Hepatocyte (in vitro differentiated cells): ENCODE data around the gene DCP2. TPM values are rescaled to one million over a fixed set of nuclear protein-coding genes. Genes with fewer than 3 reads are reported as not detected.

Experiments
- DNase-seq: peaks from one replicate; pipeline ENCODE4 v3.0.0-alpha.2; 2016; ENCODE audit warnings: low spot score
- H2AFZ ChIP-seq: fragments of 200-600 bp; sonication (generic); 2 replicates; pipeline ENCODE4 v1.6.0; 2016; ENCODE audit warnings: antibody characterized with exemption, mild to moderate bottlenecking
- H3K27ac ChIP-seq: fragments of 200-600 bp; sonication (generic); 2 replicates; pipeline ENCODE4 v1.5.1; 2016; ENCODE audit warnings: mild to moderate bottlenecking
- H3K27me3 ChIP-seq: fragments of 200-600 bp; sonication (generic); 2 replicates; pipeline ENCODE4 v1.6.1; 2016
- H3K36me3 ChIP-seq: fragments of 200-600 bp; sonication (generic); replicated peaks from 2 replicates; pipeline ENCODE4 v1.5.1; 2016; ENCODE audit warnings: low read depth; ENCODE audit not compliant: insufficient read depth
- H3K4me1 ChIP-seq: fragments of 200-600 bp; sonication (generic); 2 replicates; pipeline ENCODE4 v1.5.1; 2016; ENCODE audit warnings: mild to moderate bottlenecking, moderate library complexity; ENCODE audit not compliant: insufficient read depth
- H3K4me2 ChIP-seq: fragments of 200-600 bp; sonication (generic); 2 replicates; pipeline ENCODE4 v1.6.0; 2016
- H3K4me3 ChIP-seq: fragments of 200-600 bp; sonication (generic); 2 replicates; pipeline ENCODE4 v1.5.1; 2016; ENCODE audit warnings: mild to moderate bottlenecking
- H3K79me2 ChIP-seq: fragments of 200-600 bp; sonication (generic); 2 replicates; pipeline ENCODE4 v1.6.0; 2017; ENCODE audit warnings: mild to moderate bottlenecking
- H3K9me2 ChIP-seq: fragments of 200-600 bp; sonication (generic); replicated peaks from 2 replicates; pipeline ENCODE4 v1.6.0; 2017; ENCODE audit warnings: mild to moderate bottlenecking; ENCODE audit not compliant: insufficient read depth
- H3K9me3 ChIP-seq: fragments of 200-600 bp; sonication (generic); 2 replicates; pipeline ENCODE4 v1.5.1; 2016; ENCODE audit warnings: low read depth, mild to moderate bottlenecking
- H4K20me1 ChIP-seq: fragments of 200-600 bp; sonication (generic); 2 replicates; pipeline ENCODE4 v1.6.0; 2016; ENCODE audit warnings: mild to moderate bottlenecking; ENCODE audit not compliant: insufficient read depth, poor library complexity, severe bottlenecking
- EZH2 ChIP-seq: fragments of 200-600 bp; sonication (generic); IDR thresholded peaks from 2 replicates; pipeline ENCODE4 v1.6.1; 2016; ENCODE audit warnings: antibody characterized with exemption, mild to moderate bottlenecking, borderline replicate concordance
- EZH2phosphoT487 ChIP-seq: fragments of 200-600 bp; sonication (generic); IDR thresholded peaks from one replicate; pipeline ENCODE4 v1.6.1; 2018; ENCODE audit warnings: antibody characterized with exemption, mild to moderate bottlenecking, low read depth, moderate library complexity; ENCODE audit not compliant: unreplicated experiment, severe bottlenecking
- WGBS: methylation state at CpG from one replicate; pipeline ENCODE4 v1.1.6; 2016; ENCODE audit warnings: low lambda C conversion rate; ENCODE audit errors: missing lambda C conversion rate; 5-methylcytosine and 5-hydroxymethylcytosine counted together
- polyA plus RNA-seq: library from polyadenylated mRNA; unstranded; fragments of >200 nt; fragmentation: Nextera tagmentation; extraction: Ambion mirVana; gene quantifications from 2 replicates; pipeline ENCODE4 v1.2.1, GENCODE V29; 2016
- total RNA-seq: library from RNA; depleted of rRNA; stranded (reverse); fragments of >200 nt; gene quantifications from 2 replicates; pipeline ENCODE4 v1.2.3, GENCODE V29; 2014
- TF ChIP-seq, protein P1 (sequence below): fragments of 200-600 bp; sonication (generic); IDR thresholded peaks from 2 replicates; pipeline ENCODE4 v1.5.1; 2016; ENCODE audit warnings: antibody characterized with exemption, mild to moderate bottlenecking; ENCODE audit not compliant: poor library complexity

DCP2 gene
- total and polyA plus RNA-seq, 2 experiments from 2014 or later: 8.8 to 41.9 TPM

DNA sequence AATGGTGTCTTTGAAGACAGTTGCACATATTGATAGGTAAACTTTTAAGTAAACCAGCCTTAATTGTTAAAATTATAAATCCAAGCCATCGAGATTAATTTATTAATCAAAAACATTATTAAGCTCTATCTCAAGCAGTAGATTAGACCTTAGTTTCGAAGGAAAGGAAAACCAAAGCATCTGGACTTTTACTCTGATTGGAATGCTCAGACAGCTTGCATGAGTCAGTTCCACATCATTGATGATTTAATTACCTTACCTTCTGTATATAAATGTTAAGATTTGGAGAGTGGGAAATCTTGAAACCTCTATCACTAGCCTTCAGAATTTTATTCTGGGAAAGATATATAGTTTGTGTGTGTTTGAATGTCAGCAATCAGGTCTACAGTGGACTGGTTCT is 23.9 kb downstream of the DCP2 start:
- 100% methylated on average over 2 of the region's 2 CpGs for WGBS
- H3K27me3 ChIP-seq: no peaks in the 10 kb centered on the region
- H3K4me1 ChIP-seq: peaks cover 2% of the 10 kb centered on the region
- no peak overlapping the region for H3K27ac ChIP-seq
- H4K20me1 ChIP-seq: no peaks in the 10 kb centered on the region
- no peaks in the 10 kb centered on the region for H3K36me3 ChIP-seq
- TF ChIP-seq EZH2phosphoT487 (no peak), EZH2 (no peak)
- TF ChIP-seq, protein P1, sequence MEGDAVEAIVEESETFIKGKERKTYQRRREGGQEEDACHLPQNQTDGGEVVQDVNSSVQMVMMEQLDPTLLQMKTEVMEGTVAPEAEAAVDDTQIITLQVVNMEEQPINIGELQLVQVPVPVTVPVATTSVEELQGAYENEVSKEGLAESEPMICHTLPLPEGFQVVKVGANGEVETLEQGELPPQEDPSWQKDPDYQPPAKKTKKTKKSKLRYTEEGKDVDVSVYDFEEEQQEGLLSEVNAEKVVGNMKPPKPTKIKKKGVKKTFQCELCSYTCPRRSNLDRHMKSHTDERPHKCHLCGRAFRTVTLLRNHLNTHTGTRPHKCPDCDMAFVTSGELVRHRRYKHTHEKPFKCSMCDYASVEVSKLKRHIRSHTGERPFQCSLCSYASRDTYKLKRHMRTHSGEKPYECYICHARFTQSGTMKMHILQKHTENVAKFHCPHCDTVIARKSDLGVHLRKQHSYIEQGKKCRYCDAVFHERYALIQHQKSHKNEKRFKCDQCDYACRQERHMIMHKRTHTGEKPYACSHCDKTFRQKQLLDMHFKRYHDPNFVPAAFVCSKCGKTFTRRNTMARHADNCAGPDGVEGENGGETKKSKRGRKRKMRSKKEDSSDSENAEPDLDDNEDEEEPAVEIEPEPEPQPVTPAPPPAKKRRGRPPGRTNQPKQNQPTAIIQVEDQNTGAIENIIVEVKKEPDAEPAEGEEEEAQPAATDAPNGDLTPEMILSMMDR: no peak
- H3K4me3 ChIP-seq: no peak overlapping the region
- H3K79me2 ChIP-seq: peaks cover 44% of the 10 kb centered on the region
- H3K9me3 ChIP-seq: no peaks in the 10 kb centered on the region
- H3K9me2 ChIP-seq: no peaks in the 10 kb centered on the region
- no peak overlapping the region for H2AFZ ChIP-seq
- DNase-seq: no peak
- H3K4me2 ChIP-seq: no peak overlapping the region

DNA sequence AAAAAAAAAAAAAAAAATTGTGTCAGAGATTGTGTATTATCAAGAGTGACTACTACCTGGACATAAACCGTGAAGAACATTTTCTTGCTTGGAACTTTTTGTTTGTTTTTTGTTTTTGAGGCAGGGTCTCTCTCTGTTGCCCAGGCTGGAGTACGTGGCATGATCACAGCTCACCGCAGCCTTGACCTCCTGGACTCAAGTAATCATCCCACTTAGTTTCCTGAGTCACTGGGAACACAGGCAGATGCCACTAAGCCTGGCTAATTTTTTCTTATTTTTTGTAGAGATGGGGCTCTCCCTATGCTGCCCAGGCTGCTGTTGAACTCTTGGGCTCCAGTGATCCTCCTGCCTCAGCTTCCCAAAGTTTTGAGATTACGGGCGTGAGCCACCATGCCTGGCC is 25.8 kb downstream of the DCP2 start:
- WGBS: 96% methylated on average over 5 of the region's 5 CpGs
- Histone ChIP-seq H3K9me2 (no peaks in the 10 kb centered on the region), H3K4me3 (no peak overlapping the region)

DNA sequence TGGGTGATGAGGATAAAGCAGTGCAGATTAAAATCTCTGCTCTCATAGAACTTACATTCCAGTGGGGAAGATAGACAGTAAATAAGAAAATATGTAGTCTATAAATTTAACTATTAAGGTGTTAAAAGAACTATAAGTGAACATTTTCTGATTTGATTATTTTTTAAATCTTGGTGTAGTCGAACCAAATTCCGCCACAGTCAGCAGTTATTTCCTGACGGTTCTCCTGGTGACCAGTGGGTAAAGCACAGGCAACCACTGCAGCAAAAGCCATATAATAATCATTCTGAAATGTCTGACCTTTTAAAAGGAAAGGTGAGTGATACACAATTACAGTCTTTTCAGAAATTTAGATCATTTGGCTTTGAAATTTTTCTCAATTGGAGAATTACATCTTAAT is 27.2 kb downstream of the DCP2 start:
- Histone ChIP-seq H2AFZ (no peak overlapping the region), H3K36me3 (no peaks in the 10 kb centered on the region), H3K27me3 (no peaks in the 10 kb centered on the region), H3K4me3 (no peak overlapping the region), H4K20me1 (no peaks in the 10 kb centered on the region), H3K27ac (no peak overlapping the region), H3K4me1 (no peaks in the 10 kb centered on the region), H3K9me3 (no peaks in the 10 kb centered on the region), H3K9me2 (no peaks in the 10 kb centered on the region), H3K4me2 (no peak overlapping the region), H3K79me2 (peaks cover 20% of the 10 kb centered on the region)
- no peak for DNase-seq
- 95% methylated on average over 3 of the region's 3 CpGs for WGBS
- TF ChIP-seq, protein P1: no peak
- no peak for TF ChIP-seq EZH2
- no peak for TF ChIP-seq EZH2phosphoT487

More for the DNA sequence above, 25.8 kb downstream of the DCP2 start:
- Histone ChIP-seq H4K20me1 (no peaks in the 10 kb centered on the region), H3K79me2 (peaks cover 33% of the 10 kb centered on the region), H2AFZ (no peak overlapping the region), H3K4me1 (no peaks in the 10 kb centered on the region), H3K27ac (no peak overlapping the region), H3K9me3 (no peaks in the 10 kb centered on the region), H3K27me3 (no peaks in the 10 kb centered on the region), H3K36me3 (no peaks in the 10 kb centered on the region), H3K4me2 (no peak overlapping the region)
- DNase-seq: no peak
- no peak for TF ChIP-seq EZH2
- no peak for TF ChIP-seq EZH2phosphoT487
- TF ChIP-seq, protein P1: no peak

DNA sequence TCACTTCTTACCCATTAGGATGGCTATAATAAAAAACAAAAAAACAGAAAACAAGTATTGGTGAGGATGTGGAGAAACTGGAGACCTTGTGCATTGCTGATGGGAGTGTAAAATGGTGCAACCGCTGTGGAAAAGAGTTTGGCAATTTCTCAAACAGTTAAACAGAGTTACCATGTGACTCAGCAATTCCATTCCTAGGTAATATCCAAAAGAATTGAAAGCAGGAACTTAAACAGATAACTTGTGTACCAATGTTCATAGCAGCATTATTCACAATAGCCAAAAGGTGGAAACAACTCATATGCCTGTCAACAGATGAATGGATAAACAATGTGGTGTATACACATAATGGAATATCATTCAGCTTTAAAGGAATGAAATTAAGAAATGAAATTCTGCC is 28.9 kb downstream of the DCP2 start:
- no peak overlapping the region for H3K27ac ChIP-seq
- DNase-seq: no peak
- no peak overlapping the region for H3K4me2 ChIP-seq
- H4K20me1 ChIP-seq: no peaks in the 10 kb centered on the region
- H3K79me2 ChIP-seq: peaks cover 6% of the 10 kb centered on the region
- H2AFZ ChIP-seq: no peak overlapping the region
- H3K4me3 ChIP-seq: no peak overlapping the region
- H3K4me1 ChIP-seq: no peaks in the 10 kb centered on the region
- H3K36me3 ChIP-seq: no peaks in the 10 kb centered on the region
- no peaks in the 10 kb centered on the region for H3K9me2 ChIP-seq
- no peaks in the 10 kb centered on the region for H3K9me3 ChIP-seq
- 97% methylated on average over 1 of the region's 1 CpG for WGBS
- no peaks in the 10 kb centered on the region for H3K27me3 ChIP-seq
- no peak for TF ChIP-seq EZH2phosphoT487
- TF ChIP-seq EZH2: no peak
